WTC11 (cell line): ENCODE measurements around the gene SMIM10L1. TPM values are rescaled to one million over a fixed set of nuclear protein-coding genes. Genes with fewer than 3 reads are reported as not detected.
A peak's percentile ranks its signal among the peaks of the same experiment; 100 is the strongest.

ENCODE experiments used
- CREM ChIP-seq: sonication (generic); formaldehyde crosslinking; IDR thresholded peaks from 2 replicates; pipeline ENCODE4 v1.8.1; 2022; ENCODE audit warnings: mild to moderate bottlenecking, missing genetic modification reagents, moderate library complexity
- ESRRA ChIP-seq: sonication (generic); formaldehyde crosslinking; IDR thresholded peaks from 2 replicates; pipeline ENCODE4 v1.8.1; 2022; ENCODE audit warnings: mild to moderate bottlenecking, missing genetic modification reagents, borderline replicate concordance
- FOXK1 ChIP-seq: sonication (generic); formaldehyde crosslinking; IDR thresholded peaks from 2 replicates; pipeline ENCODE4 v1.8.0; 2022; ENCODE audit warnings: mild to moderate bottlenecking, moderate library complexity, missing genetic modification reagents
- HMGA2 ChIP-seq: fragments of 250-450 bp; sonication (Bioruptor Pico); IDR thresholded peaks from 2 replicates; pipeline ENCODE4 v1.4.0; 2021; ENCODE audit warnings: mild to moderate bottlenecking, moderate library complexity
- SMAD4 ChIP-seq: sonication (generic); formaldehyde crosslinking; IDR thresholded peaks from 2 replicates; pipeline ENCODE4 v1.8.0; 2022; ENCODE audit warnings: mild to moderate bottlenecking, missing genetic modification reagents
- SP1 ChIP-seq: sonication (generic); formaldehyde crosslinking; conservative IDR thresholded peaks from 2 replicates; pipeline ENCODE4 v1.8.1; 2022; ENCODE audit warnings: missing genetic modification reagents
- TCF7 ChIP-seq: sonication (generic); formaldehyde crosslinking; IDR thresholded peaks from 2 replicates; pipeline ENCODE4 v1.8.0; 2022; ENCODE audit warnings: mild to moderate bottlenecking, low read depth, missing genetic modification reagents, moderate library complexity
- ZNF232 ChIP-seq: sonication (generic); formaldehyde crosslinking; IDR thresholded peaks from 2 replicates; pipeline ENCODE4 v1.8.0; 2022; ENCODE audit warnings: mild to moderate bottlenecking, missing genetic modification reagents
- ZNF416 ChIP-seq: fragments of 250-450 bp; sonication (Bioruptor Pico); IDR thresholded peaks from 2 replicates; pipeline ENCODE4 v1.9.0; 2021; ENCODE audit warnings: mild to moderate bottlenecking, inconsistent platforms
- total RNA-seq: library from RNA; stranded (reverse); gene quantifications from 3 replicates; pipeline ENCODE4 v1.2.3, GENCODE V29; 2021
- TF ChIP-seq, protein P1 (sequence below): sonication (generic); formaldehyde crosslinking; IDR thresholded peaks from 2 replicates; pipeline ENCODE4 v1.8.0; 2022; ENCODE audit warnings: mild to moderate bottlenecking, missing genetic modification reagents
- TF ChIP-seq, protein P2 (sequence below): sonication (generic); formaldehyde crosslinking; IDR thresholded peaks from 2 replicates; pipeline ENCODE4 v1.8.1; 2022; ENCODE audit warnings: missing genetic modification reagents, borderline replicate concordance
- TF ChIP-seq, protein P3 (sequence below): sonication (generic); formaldehyde crosslinking; IDR thresholded peaks from 2 replicates; pipeline ENCODE4 v1.8.0; 2022; ENCODE audit warnings: mild to moderate bottlenecking, missing genetic modification reagents
- TF ChIP-seq, protein P4 (sequence below): sonication (generic); formaldehyde crosslinking; IDR thresholded peaks from 2 replicates; pipeline ENCODE4 v1.8.1; 2023; ENCODE audit warnings: mild to moderate bottlenecking, moderate library complexity, missing genetic modification reagents
- TF ChIP-seq, protein P5 (sequence below): sonication (generic); formaldehyde crosslinking; IDR thresholded peaks from 2 replicates; pipeline ENCODE4 v1.8.1; 2023; ENCODE audit warnings: mild to moderate bottlenecking, missing genetic modification reagents
- TF ChIP-seq, protein P6 (sequence below): sonication (generic); formaldehyde crosslinking; IDR thresholded peaks from 2 replicates; pipeline ENCODE4 v1.8.0; 2022; ENCODE audit warnings: mild to moderate bottlenecking, missing genetic modification reagents
- TF ChIP-seq, protein P7 (sequence below): fragments of 250-450 bp; sonication (Bioruptor Pico); IDR thresholded peaks from 2 replicates; pipeline ENCODE4 v1.8.0; 2021; ENCODE audit warnings: mild to moderate bottlenecking
- TF ChIP-seq, protein P8 (sequence below): sonication (generic); formaldehyde crosslinking; IDR thresholded peaks from 2 replicates; pipeline ENCODE4 v1.8.1; 2023; ENCODE audit warnings: mild to moderate bottlenecking, missing genetic modification reagents, moderate library complexity

Gene SMIM10L1
- total RNA-seq, 1 experiment from 2014 or later = 12.2 TPM

DNA sequence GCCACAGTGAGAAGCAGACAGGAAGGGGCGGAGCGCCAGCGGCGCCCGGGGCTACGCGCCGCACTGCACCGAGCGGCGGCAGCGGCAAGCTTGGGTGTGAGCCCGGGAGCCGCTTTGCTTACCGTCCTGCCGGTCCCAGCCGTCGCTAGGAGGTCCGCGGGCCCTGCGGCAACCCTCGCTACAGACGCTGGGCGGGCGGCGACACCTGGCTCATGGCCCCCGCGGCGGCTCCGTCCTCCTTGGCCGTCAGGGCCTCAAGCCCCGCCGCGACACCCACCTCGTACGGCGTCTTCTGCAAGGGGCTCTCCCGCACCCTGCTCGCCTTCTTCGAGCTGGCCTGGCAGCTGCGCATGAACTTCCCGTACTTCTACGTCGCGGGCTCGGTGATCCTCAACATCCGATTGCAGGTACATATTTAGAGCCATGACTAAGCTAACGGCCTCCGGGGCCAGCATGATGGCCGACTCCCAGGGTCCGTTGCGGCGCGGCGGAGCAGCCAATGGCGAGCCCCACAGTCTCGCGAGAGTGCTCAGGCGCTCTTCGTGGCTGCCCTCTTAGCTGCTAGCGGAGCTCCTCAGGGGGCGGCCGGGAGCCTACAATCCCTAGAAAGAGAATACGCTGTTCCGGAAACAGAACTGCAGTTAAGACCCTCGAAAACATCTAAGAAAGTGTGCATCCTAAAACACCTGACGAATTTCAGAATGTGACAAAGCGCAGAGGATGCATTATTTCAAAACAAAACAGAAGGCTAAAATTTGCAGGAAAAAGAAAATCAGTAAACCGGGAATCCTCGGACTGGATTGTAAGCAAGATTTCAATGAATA lies at the start of gene SMIM10L1 (continued):
- TF ChIP-seq, protein P1, sequence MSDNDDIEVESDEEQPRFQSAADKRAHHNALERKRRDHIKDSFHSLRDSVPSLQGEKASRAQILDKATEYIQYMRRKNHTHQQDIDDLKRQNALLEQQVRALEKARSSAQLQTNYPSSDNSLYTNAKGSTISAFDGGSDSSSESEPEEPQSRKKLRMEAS (CRISPR knock-in tag) = peak; percentile 85
- TF ChIP-seq SMAD4 (CRISPR knock-in tag) (no peak), CREM (CRISPR knock-in tag) (no peak), TCF7 (CRISPR knock-in tag) (no peak), ZNF416 (no peak), FOXK1 (CRISPR knock-in tag) (peak; percentile 62; the same call in 1 of the 2 replicates), ZNF232 (CRISPR knock-in tag) (peak; percentile 86; the same call in 1 of the 2 replicates), ESRRA (no peak), SP1 (CRISPR knock-in tag) (peak; percentile 75), HMGA2 (CRISPR knock-in tag) (no peak)
- TF ChIP-seq, protein P2, sequence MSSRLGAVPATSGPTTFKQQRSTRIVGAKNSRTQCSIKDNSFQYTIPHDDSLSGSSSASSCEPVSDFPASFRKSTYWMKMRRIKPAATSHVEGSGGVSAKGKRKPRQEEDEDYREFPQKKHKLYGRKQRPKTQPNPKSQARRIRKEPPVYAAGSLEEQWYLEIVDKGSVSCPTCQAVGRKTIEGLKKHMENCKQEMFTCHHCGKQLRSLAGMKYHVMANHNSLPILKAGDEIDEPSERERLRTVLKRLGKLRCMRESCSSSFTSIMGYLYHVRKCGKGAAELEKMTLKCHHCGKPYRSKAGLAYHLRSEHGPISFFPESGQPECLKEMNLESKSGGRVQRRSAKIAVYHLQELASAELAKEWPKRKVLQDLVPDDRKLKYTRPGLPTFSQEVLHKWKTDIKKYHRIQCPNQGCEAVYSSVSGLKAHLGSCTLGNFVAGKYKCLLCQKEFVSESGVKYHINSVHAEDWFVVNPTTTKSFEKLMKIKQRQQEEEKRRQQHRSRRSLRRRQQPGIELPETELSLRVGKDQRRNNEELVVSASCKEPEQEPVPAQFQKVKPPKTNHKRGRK (CRISPR knock-in tag) = 0 out of 2 replicates have a peak, but pooled peaks have one; percentile 48
- TF ChIP-seq, protein P3, sequence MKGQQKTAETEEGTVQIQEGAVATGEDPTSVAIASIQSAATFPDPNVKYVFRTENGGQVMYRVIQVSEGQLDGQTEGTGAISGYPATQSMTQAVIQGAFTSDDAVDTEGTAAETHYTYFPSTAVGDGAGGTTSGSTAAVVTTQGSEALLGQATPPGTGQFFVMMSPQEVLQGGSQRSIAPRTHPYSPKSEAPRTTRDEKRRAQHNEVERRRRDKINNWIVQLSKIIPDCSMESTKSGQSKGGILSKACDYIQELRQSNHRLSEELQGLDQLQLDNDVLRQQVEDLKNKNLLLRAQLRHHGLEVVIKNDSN (CRISPR knock-in tag) = no peak
- TF ChIP-seq, protein P4, sequence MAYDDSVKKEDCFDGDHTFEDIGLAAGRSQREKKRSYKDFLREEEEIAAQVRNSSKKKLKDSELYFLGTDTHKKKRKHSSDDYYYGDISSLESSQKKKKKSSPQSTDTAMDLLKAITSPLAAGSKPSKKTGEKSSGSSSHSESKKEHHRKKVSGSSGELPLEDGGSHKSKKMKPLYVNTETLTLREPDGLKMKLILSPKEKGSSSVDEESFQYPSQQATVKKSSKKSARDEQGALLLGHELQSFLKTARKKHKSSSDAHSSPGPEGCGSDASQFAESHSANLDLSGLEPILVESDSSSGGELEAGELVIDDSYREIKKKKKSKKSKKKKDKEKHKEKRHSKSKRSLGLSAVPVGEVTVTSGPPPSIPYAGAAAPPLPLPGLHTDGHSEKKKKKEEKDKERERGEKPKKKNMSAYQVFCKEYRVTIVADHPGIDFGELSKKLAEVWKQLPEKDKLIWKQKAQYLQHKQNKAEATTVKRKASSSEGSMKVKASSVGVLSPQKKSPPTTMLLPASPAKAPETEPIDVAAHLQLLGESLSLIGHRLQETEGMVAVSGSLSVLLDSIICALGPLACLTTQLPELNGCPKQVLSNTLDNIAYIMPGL (CRISPR knock-in tag) = peak; percentile 67; the same call in 1 of the 2 replicates
- TF ChIP-seq, protein P5, sequence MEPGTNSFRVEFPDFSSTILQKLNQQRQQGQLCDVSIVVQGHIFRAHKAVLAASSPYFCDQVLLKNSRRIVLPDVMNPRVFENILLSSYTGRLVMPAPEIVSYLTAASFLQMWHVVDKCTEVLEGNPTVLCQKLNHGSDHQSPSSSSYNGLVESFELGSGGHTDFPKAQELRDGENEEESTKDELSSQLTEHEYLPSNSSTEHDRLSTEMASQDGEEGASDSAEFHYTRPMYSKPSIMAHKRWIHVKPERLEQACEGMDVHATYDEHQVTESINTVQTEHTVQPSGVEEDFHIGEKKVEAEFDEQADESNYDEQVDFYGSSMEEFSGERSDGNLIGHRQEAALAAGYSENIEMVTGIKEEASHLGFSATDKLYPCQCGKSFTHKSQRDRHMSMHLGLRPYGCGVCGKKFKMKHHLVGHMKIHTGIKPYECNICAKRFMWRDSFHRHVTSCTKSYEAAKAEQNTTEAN (CRISPR knock-in tag) = peak; percentile 78; the same call in 1 of the 2 replicates
- TF ChIP-seq, protein P6, sequence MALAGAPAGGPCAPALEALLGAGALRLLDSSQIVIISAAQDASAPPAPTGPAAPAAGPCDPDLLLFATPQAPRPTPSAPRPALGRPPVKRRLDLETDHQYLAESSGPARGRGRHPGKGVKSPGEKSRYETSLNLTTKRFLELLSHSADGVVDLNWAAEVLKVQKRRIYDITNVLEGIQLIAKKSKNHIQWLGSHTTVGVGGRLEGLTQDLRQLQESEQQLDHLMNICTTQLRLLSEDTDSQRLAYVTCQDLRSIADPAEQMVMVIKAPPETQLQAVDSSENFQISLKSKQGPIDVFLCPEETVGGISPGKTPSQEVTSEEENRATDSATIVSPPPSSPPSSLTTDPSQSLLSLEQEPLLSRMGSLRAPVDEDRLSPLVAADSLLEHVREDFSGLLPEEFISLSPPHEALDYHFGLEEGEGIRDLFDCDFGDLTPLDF (CRISPR knock-in tag) = no peak
- TF ChIP-seq, protein P7, sequence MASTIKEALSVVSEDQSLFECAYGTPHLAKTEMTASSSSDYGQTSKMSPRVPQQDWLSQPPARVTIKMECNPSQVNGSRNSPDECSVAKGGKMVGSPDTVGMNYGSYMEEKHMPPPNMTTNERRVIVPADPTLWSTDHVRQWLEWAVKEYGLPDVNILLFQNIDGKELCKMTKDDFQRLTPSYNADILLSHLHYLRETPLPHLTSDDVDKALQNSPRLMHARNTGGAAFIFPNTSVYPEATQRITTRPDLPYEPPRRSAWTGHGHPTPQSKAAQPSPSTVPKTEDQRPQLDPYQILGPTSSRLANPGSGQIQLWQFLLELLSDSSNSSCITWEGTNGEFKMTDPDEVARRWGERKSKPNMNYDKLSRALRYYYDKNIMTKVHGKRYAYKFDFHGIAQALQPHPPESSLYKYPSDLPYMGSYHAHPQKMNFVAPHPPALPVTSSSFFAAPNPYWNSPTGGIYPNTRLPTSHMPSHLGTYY (CRISPR knock-in tag) = no peak
- TF ChIP-seq, protein P8, sequence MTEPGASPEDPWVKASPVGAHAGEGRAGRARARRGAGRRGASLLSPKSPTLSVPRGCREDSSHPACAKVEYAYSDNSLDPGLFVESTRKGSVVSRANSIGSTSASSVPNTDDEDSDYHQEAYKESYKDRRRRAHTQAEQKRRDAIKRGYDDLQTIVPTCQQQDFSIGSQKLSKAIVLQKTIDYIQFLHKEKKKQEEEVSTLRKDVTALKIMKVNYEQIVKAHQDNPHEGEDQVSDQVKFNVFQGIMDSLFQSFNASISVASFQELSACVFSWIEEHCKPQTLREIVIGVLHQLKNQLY = no peak
